Mammary epithelial cell (primary cell): ENCODE data around the gene JAK1.

ENCODE experiments used
- EZH2 ChIP-seq: IDR thresholded peaks from 2 replicates; pipeline ENCODE4 v1.6.1; 2012; ENCODE audit warnings: low read length, inconsistent platforms, borderline replicate concordance
- TF ChIP-seq, protein P1 (sequence below), 2 donors: IDR thresholded peaks in 1 of 2; conservative IDR thresholded peaks in 1 of 2; 2 replicates each; pipeline ENCODE4 v1.5.1; 2011 to 2012; ENCODE audit warnings: inconsistent platforms in 2 of 2, low read length in 2 of 2, mild to moderate bottlenecking in 2 of 2, control low read depth in 1 of 2, low read depth in 1 of 2; ENCODE audit not compliant: insufficient read depth in 1 of 2; ENCODE audit errors: extremely low read depth in 1 of 2

DNA sequence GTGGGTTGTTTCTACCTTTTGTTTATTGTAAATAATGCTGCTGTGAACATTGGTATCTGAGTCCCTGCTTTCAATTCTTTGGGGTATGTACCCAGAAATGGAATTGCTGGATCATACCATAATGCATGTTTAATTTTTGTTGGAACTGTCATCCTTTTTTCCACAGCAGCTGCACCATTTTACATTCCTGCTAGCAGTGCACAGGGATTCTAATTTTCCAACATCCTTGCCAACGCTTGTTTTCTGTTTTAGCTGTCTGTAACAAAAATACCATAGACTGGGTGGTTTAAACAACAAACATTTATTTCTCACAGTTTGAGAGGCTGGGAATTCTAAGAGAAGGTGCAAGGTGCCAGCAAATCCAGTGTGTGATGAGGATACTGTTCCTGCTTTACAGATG lies 156.3 kb downstream of the JAK1 start:
- TF ChIP-seq, protein P1, sequence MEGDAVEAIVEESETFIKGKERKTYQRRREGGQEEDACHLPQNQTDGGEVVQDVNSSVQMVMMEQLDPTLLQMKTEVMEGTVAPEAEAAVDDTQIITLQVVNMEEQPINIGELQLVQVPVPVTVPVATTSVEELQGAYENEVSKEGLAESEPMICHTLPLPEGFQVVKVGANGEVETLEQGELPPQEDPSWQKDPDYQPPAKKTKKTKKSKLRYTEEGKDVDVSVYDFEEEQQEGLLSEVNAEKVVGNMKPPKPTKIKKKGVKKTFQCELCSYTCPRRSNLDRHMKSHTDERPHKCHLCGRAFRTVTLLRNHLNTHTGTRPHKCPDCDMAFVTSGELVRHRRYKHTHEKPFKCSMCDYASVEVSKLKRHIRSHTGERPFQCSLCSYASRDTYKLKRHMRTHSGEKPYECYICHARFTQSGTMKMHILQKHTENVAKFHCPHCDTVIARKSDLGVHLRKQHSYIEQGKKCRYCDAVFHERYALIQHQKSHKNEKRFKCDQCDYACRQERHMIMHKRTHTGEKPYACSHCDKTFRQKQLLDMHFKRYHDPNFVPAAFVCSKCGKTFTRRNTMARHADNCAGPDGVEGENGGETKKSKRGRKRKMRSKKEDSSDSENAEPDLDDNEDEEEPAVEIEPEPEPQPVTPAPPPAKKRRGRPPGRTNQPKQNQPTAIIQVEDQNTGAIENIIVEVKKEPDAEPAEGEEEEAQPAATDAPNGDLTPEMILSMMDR (conservative IDR thresholded peaks at IDR 0.05 in 1 of 2, IDR thresholded peaks at IDR 0.05 in 1 of 2; ENCODE audit: extremely low read depth in 1 of 2, insufficient read depth in 1 of 2, low read depth in 1 of 2, low read length in 2 of 2): no peak
- TF ChIP-seq EZH2: no peak
